COLO829 (cell line): ENCODE data around the gene XDH.
A peak's percentile ranks its signal among the peaks of the same experiment; 100 is the strongest.

Experiments
- DNase-seq: peaks from one replicate; pipeline ENCODE4 v3.0.0; 2012; ENCODE audit warnings: low spot score

XDH gene

GRCh38 chr2:31402388-31402787, 12.2 kb downstream of the XDH start:
- no peak for DNase-seq

GRCh38 chr2:31401580-31401979, 13.0 kb downstream of the XDH start:
- DNase-seq: peak; percentile 18

- DNase-seq: no peak
These were observed 15.7 kb downstream of the XDH start for GRCh38 chr2:31398881-31399280.

GRCh38 chr2:31397094-31397493, 17.4 kb downstream of the XDH start:
- no peak for DNase-seq

- DNase-seq: no peak
These were observed 24.2 kb downstream of the XDH start for GRCh38 chr2:31390324-31390723.

GRCh38 chr2:31388736-31389135, 25.8 kb downstream of the XDH start:
- no peak for DNase-seq

GRCh38 chr2:31387850-31388249, 26.7 kb downstream of the XDH start:
- no peak for DNase-seq

GRCh38 chr2:31386648-31387047, 27.9 kb downstream of the XDH start:
- DNase-seq: no peak

GRCh38 chr2:31386172-31386571, 28.4 kb downstream of the XDH start:
- no peak for DNase-seq

GRCh38 chr2:31384771-31385276, 29.7 kb downstream of the XDH start:
- DNase-seq: no peak

- peak; percentile 70 for DNase-seq
These were observed 30.2 kb downstream of the XDH start for GRCh38 chr2:31384351-31384750.

GRCh38 chr2:31383471-31384153, 30.9 kb downstream of the XDH start:
- DNase-seq: no peak

- no peak for DNase-seq
These were observed 32.0 kb downstream of the XDH start for GRCh38 chr2:31382452-31383120.

GRCh38 chr2:31381601-31382000, 32.9 kb downstream of the XDH start:
- DNase-seq: no peak

- DNase-seq: no peak
These were observed 34.3 kb downstream of the XDH start for GRCh38 chr2:31380243-31380642.

- no peak for DNase-seq
These were observed 34.8 kb downstream of the XDH start for GRCh38 chr2:31379747-31380146.

GRCh38 chr2:31378791-31379501, 35.6 kb downstream of the XDH start:
- no peak for DNase-seq

GRCh38 chr2:31378389-31378788, 36.2 kb downstream of the XDH start:
- DNase-seq: no peak

- DNase-seq: no peak
These were observed 41.4 kb downstream of the XDH start for GRCh38 chr2:31373127-31373526.

- no peak for DNase-seq
These were observed 42.4 kb downstream of the XDH start for GRCh38 chr2:31372097-31372496.

- no peak for DNase-seq
These were observed 42.9 kb downstream of the XDH start for GRCh38 chr2:31371691-31372090.

GRCh38 chr2:31366733-31367132, 47.8 kb downstream of the XDH start:
- no peak for DNase-seq
